ENCODE measurements around the gene GIT1. TPM values are rescaled to one million over a fixed set of nuclear protein-coding genes. Genes with fewer than 3 reads are reported as not detected.

Gene GIT1
- total RNA-seq, 1 donor from 2014 or later = 46.7 TPM

DNA sequence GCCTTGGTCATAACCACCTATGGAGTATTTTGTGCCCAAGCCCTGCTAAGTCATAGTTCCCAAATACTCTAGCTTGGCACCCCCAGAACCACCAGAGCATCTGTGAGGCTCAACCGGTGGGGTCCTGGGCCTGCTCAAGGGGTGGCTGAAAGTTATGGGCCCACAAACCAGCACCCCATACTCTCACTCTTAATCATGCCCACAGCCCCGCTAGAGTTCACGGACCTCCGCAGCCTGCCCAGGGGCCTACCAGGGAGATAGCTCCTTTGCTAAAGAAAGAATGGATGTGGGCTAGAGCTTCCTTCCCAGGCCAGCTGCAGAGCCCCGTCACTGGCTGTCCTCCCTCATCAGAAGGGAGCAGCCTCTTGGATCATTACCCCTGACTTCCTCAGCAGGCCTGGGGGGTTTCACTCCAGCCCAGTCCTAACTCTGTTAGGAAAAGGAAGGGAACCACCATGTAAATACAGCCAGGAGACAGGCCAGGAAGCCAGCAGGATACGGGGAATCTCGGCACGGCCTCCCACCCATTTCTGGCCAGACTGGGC is 1.4 kb downstream of the GIT1 start:
- Mint-ChIP-seq H3K27me3 (ENCODE audit: unreplicated experiment) (peaks cover 14% of the 10 kb centered on the region), H3K9me3 (ENCODE audit: unreplicated experiment) (peaks cover 4% of the 10 kb centered on the region), H3K36me3 (ENCODE audit: unreplicated experiment) (no peaks in the 10 kb centered on the region), H3K4me1 (ENCODE audit: low read depth, unreplicated experiment) (peaks cover 28% of the 10 kb centered on the region), H3K4me3 (ENCODE audit: unreplicated experiment) (peak overlapping the region; percentile 92), H3K27ac (ENCODE audit: unreplicated experiment) (peak overlapping the region; percentile 79)
- DNase-seq = no peak
- TF ChIP-seq CTCF (IDR thresholded peaks at IDR 0.05; ENCODE audit: partially characterized antibody, unreplicated experiment) = no peak

GRCh38 chr17:29587591-29587990 is 1.9 kb downstream of the GIT1 start:
- no peak for DNase-seq
- Mint-ChIP-seq H3K27me3 (ENCODE audit: unreplicated experiment) (peaks cover 17% of the 10 kb centered on the region), H3K27ac (ENCODE audit: unreplicated experiment) (no peak overlapping the region), H3K4me1 (ENCODE audit: low read depth, unreplicated experiment) (peaks cover 28% of the 10 kb centered on the region), H3K36me3 (ENCODE audit: unreplicated experiment) (no peaks in the 10 kb centered on the region), H3K4me3 (ENCODE audit: unreplicated experiment) (peak overlapping the region; percentile 92), H3K9me3 (ENCODE audit: unreplicated experiment) (peaks cover 5% of the 10 kb centered on the region)
- TF ChIP-seq CTCF (IDR thresholded peaks at IDR 0.05; ENCODE audit: partially characterized antibody, unreplicated experiment) = no peak

DNA sequence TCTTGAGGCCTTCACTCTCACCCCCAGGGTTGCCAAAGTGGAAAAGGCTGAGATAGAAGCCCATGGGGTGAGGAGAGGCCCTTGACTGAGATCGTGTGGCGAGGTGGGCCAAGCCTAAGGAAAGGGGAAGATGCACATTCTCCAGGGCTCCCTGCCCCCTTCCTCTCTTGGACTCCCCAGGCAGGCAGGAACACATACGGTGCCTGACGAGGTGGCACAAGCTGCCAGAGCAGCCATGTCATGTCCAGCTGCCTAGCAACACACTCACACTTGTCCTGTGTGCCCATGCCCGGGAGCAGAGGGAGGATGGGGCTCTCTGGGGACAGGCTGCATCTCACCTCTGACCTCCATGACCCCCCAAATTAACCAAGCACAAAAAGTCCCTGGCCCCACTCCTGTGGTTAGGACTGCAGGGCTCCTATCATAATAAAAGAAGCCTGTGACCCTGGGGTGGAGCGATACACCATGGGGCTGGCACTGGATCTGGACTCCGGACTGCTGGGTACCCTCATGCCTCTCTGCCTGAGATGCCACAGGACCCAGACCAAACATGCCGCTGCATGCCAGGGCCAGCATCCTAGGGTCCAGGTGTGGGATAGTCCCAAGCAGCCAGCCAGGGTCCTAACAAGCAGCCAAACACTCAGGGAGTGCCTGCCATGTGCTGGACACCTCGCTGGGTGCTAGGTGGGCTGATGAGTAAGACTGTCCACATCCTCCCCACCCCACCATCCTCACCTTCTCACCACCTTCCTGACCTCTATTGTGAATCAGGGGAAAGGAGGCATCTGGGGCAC is 2.6 kb downstream of the GIT1 start:
- peaks cover 5% of the 10 kb centered on the region for H3K9me3 Mint-ChIP-seq (ENCODE audit: unreplicated experiment)
- H3K36me3 Mint-ChIP-seq (ENCODE audit: unreplicated experiment) = no peaks in the 10 kb centered on the region
- TF ChIP-seq CTCF (IDR thresholded peaks at IDR 0.05; ENCODE audit: partially characterized antibody, unreplicated experiment) = no peak
- H3K4me3 Mint-ChIP-seq (ENCODE audit: unreplicated experiment) = no peak overlapping the region
- H3K27ac Mint-ChIP-seq (ENCODE audit: unreplicated experiment) = no peak overlapping the region
- peaks cover 17% of the 10 kb centered on the region for H3K27me3 Mint-ChIP-seq (ENCODE audit: unreplicated experiment)
- no peak for DNase-seq
- peaks cover 23% of the 10 kb centered on the region for H3K4me1 Mint-ChIP-seq (ENCODE audit: low read depth, unreplicated experiment)

GRCh38 chr17:29585080-29585751 is 4.2 kb downstream of the GIT1 start:
- Mint-ChIP-seq H3K4me3 (ENCODE audit: unreplicated experiment) (no peak overlapping the region), H3K27ac (ENCODE audit: unreplicated experiment) (no peak overlapping the region), H3K9me3 (ENCODE audit: unreplicated experiment) (peaks cover 7% of the 10 kb centered on the region), H3K4me1 (ENCODE audit: low read depth, unreplicated experiment) (peaks cover 26% of the 10 kb centered on the region), H3K36me3 (ENCODE audit: unreplicated experiment) (no peaks in the 10 kb centered on the region), H3K27me3 (ENCODE audit: unreplicated experiment) (peaks cover 14% of the 10 kb centered on the region)
- DNase-seq = no peak
- no peak for TF ChIP-seq CTCF (IDR thresholded peaks at IDR 0.05; ENCODE audit: partially characterized antibody, unreplicated experiment)
